ENCODE measurements around the gene KCTD2. TPM values are rescaled to one million over a fixed set of nuclear protein-coding genes. Genes with fewer than 3 reads are reported as not detected.

Gene KCTD2
- total and polyA plus RNA-seq, 2 of the 13 experiments (the other 11 are each of a cell fraction or from before 2014, with no cell fraction given): 28.3 to 32.6 TPM

- TF ChIP-seq CSRNP1 (CRISPR knock-in tag; IDR thresholded peaks at IDR 0.05) (peak; percentile 90), TRIM24 (CRISPR knock-in tag; IDR thresholded peaks at IDR 0.05) (no peak), ZSCAN29 (CRISPR knock-in tag; conservative IDR thresholded peaks at IDR 0.05) (peak; percentile 79; the same call in 1 of the 2 replicates), ZNF235 (CRISPR knock-in tag; IDR thresholded peaks at IDR 0.05; ENCODE audit: borderline replicate concordance) (no peak), ATF7-NPFF (CRISPR knock-in tag; IDR thresholded peaks at IDR 0.05; ENCODE audit: low read depth) (peak; percentile 49; the same call in 1 of the 2 replicates), ZNF451 (CRISPR knock-in tag; IDR thresholded peaks at IDR 0.05) (peak; percentile 47; the same call in 1 of the 2 replicates), ZNF550 (CRISPR knock-in tag; IDR thresholded peaks at IDR 0.05; ENCODE audit: borderline replicate concordance) (peak; percentile 96; the same call in 1 of the 2 replicates), DPF2 (CRISPR knock-in tag; IDR thresholded peaks at IDR 0.05; ENCODE audit: borderline replicate concordance, low read depth) (peak; percentile 30; the same call in 1 of the 2 replicates), ZNF839 (CRISPR knock-in tag; IDR thresholded peaks at IDR 0.05; ENCODE audit: borderline replicate concordance) (peak; percentile 72), IKZF4 (CRISPR knock-in tag; IDR thresholded peaks at IDR 0.05; ENCODE audit: borderline replicate concordance, low read depth, not compliant biosample characterization) (no peak), ZBTB1 (CRISPR knock-in tag; IDR thresholded peaks at IDR 0.05; ENCODE audit: borderline replicate concordance) (no peak), RXRA (CRISPR knock-in tag; IDR thresholded peaks at IDR 0.05) (peak; percentile 81; the same call in 1 of the 2 replicates), SIX1 (CRISPR knock-in tag; IDR thresholded peaks at IDR 0.05; ENCODE audit: borderline replicate concordance) (peak; percentile 27; the same call in 1 of the 2 replicates), GPN1 (CRISPR knock-in tag; IDR thresholded peaks at IDR 0.05; ENCODE audit: borderline replicate concordance) (no peak)
- TF ChIP-seq, protein P1, sequence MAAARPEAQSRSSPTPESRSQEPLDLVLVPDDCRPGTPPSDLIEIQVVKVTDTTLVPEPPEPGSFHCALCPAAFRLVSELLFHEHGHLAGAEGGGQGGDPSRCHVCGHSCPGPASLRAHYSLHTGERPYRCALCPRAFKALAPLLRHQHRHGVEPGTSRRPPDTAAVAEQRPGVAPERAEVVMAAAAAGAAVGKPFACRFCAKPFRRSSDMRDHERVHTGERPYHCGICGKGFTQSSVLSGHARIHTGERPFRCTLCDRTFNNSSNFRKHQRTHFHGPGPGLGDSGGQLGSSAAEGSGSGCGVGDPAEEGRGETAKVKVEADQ (CRISPR knock-in tag; IDR thresholded peaks at IDR 0.05; ENCODE audit: borderline replicate concordance): no peak
- TF ChIP-seq, protein P2, sequence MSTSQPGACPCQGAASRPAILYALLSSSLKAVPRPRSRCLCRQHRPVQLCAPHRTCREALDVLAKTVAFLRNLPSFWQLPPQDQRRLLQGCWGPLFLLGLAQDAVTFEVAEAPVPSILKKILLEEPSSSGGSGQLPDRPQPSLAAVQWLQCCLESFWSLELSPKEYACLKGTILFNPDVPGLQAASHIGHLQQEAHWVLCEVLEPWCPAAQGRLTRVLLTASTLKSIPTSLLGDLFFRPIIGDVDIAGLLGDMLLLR (CRISPR knock-in tag; IDR thresholded peaks at IDR 0.05): 0 out of 2 replicates have a peak, but pooled peaks have one; percentile 46
- TF ChIP-seq, protein P3, sequence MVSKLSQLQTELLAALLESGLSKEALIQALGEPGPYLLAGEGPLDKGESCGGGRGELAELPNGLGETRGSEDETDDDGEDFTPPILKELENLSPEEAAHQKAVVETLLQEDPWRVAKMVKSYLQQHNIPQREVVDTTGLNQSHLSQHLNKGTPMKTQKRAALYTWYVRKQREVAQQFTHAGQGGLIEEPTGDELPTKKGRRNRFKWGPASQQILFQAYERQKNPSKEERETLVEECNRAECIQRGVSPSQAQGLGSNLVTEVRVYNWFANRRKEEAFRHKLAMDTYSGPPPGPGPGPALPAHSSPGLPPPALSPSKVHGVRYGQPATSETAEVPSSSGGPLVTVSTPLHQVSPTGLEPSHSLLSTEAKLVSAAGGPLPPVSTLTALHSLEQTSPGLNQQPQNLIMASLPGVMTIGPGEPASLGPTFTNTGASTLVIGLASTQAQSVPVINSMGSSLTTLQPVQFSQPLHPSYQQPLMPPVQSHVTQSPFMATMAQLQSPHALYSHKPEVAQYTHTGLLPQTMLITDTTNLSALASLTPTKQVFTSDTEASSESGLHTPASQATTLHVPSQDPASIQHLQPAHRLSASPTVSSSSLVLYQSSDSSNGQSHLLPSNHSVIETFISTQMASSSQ (IDR thresholded peaks at IDR 0.05; ENCODE audit: low read depth): no peak
- TF ChIP-seq, protein P3 (CRISPR knock-in tag; IDR thresholded peaks at IDR 0.05; ENCODE audit: borderline replicate concordance): peak; percentile 61; the same call in 1 of the 2 replicates
- TF ChIP-seq, protein P4, sequence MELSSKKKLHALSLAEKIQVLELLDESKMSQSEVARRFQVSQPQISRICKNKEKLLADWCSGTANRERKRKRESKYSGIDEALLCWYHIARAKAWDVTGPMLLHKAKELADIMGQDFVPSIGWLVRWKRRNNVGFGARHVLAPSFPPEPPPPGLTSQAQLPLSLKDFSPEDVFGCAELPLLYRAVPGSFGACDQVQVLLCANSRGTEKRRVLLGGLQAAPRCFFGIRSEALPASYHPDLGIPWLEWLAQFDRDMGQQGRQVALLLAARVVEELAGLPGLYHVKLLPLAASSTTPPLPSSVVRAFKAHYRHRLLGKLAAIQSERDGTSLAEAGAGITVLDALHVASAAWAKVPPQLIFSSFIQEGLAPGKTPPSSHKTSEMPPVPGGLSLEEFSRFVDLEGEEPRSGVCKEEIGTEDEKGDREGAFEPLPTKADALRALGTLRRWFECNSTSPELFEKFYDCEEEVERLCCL (CRISPR knock-in tag; IDR thresholded peaks at IDR 0.05; ENCODE audit: borderline replicate concordance): no peak
Measured at GRCh38 chr17:75033346-75034235, 13.4 kb upstream of the KCTD2 start (continued).

Measured in HepG2 (cell line).